MG63 (cell line): ENCODE results near the gene CCDC183. TPM values are rescaled to one million over a fixed set of nuclear protein-coding genes. Genes with fewer than 3 reads are reported as not detected.

Source experiments
- DNase-seq: peaks from one replicate; pipeline ENCODE4 v3.0.0-alpha.2; 2020
- H3K27me3 ChIP-seq: fragments of 250-450 bp; sonication (Bioruptor Pico); 2 replicates; pipeline ENCODE4 v1.5.1; 2020; ENCODE audit warnings: mild to moderate bottlenecking, moderate library complexity
- H3K36me3 ChIP-seq: fragments of 250-450 bp; sonication (Bioruptor Pico); 2 replicates; pipeline ENCODE4 v1.5.1; 2020; ENCODE audit warnings: mild to moderate bottlenecking, moderate library complexity
- H3K4me3 ChIP-seq: fragments of 250-450 bp; sonication (Bioruptor Pico); 2 replicates; pipeline ENCODE4 v1.5.1; 2020; ENCODE audit warnings: mild to moderate bottlenecking, moderate library complexity
- H3K9me3 ChIP-seq: fragments of 250-450 bp; sonication (Bioruptor Pico); 2 replicates; pipeline ENCODE4 v1.5.1; 2020; ENCODE audit warnings: mild to moderate bottlenecking, moderate library complexity
- total RNA-seq: library from RNA; depleted of rRNA; stranded (reverse); fragments of >200 nt; shearing (Covaris generic); gene quantifications from 2 replicates; pipeline ENCODE4 v1.2.3, GENCODE V29; 2014; ENCODE audit warnings: low replicate concordance; rRNA removed

The CCDC183 gene
- total RNA-seq, 1 experiment from 2014 or later: not detected

GRCh38 chr9:136854113-136854841, 58.1 kb downstream of the CCDC183 start:
- DNase-seq: no peak
- H3K36me3 ChIP-seq: peaks cover 18% of the 10 kb centered on the region
- no peaks in the 10 kb centered on the region for H3K9me3 ChIP-seq
- no peak overlapping the region for H3K4me3 ChIP-seq
- no peaks in the 10 kb centered on the region for H3K27me3 ChIP-seq

DNA sequence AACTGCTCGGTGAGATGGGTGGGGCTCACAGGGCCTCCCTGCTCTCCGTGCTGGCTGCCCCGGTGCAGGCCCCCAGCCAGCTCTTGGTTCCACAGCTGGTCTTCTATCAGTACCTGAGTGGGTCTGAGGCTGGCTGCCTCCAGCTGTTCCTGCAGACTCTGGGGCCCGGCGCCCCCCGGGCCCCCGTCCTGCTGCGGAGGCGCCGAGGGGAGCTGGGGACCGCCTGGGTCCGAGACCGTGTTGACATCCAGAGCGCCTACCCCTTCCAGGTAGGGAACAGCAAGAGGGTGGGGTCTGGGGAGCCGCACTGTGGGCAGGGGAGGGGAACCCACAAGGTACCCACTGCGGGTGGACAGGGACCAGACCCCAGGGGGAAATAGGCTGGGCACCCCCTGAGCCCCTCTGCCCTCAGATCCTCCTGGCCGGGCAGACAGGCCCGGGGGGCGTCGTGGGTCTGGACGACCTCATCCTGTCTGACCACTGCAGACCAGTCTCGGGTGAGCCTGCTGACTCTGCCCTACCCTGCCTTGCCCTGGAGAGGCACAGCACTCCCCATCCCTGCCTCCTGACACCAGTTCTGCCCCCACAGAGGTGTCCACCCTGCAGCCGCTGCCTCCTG, 58.8 kb downstream of the CCDC183 start:
- no peak for DNase-seq
- H3K4me3 ChIP-seq: no peak overlapping the region
- no peaks in the 10 kb centered on the region for H3K27me3 ChIP-seq
- no peaks in the 10 kb centered on the region for H3K9me3 ChIP-seq
- peaks cover 14% of the 10 kb centered on the region for H3K36me3 ChIP-seq

- H3K27me3 ChIP-seq: no peaks in the 10 kb centered on the region
- H3K36me3 ChIP-seq: peaks cover 10% of the 10 kb centered on the region
- no peak for DNase-seq
- no peaks in the 10 kb centered on the region for H3K9me3 ChIP-seq
- H3K4me3 ChIP-seq: no peak overlapping the region
These were observed 59.4 kb downstream of the CCDC183 start for GRCh38 chr9:136855461-136856078.

- peaks cover 9% of the 10 kb centered on the region for H3K36me3 ChIP-seq
- no peaks in the 10 kb centered on the region for H3K27me3 ChIP-seq
- no peak overlapping the region for H3K4me3 ChIP-seq
- DNase-seq: no peak
- no peaks in the 10 kb centered on the region for H3K9me3 ChIP-seq
These were observed 59.9 kb downstream of the CCDC183 start for GRCh38 chr9:136856079-136856476.

GRCh38 chr9:136856541-136857141, 60.5 kb downstream of the CCDC183 start:
- Histone ChIP-seq H3K9me3 (no peaks in the 10 kb centered on the region), H3K27me3 (no peaks in the 10 kb centered on the region), H3K4me3 (no peak overlapping the region), H3K36me3 (peaks cover 15% of the 10 kb centered on the region)
- DNase-seq: no peak

GRCh38 chr9:136857166-136857565, 61.0 kb downstream of the CCDC183 start:
- Histone ChIP-seq H3K9me3 (no peaks in the 10 kb centered on the region), H3K36me3 (peaks cover 20% of the 10 kb centered on the region), H3K4me3 (no peak overlapping the region), H3K27me3 (no peaks in the 10 kb centered on the region)
- DNase-seq: no peak

Other genes with a start within 250 kb of the CCDC183 start
- 24.5 and 25.9 TPM in 2 replicates for gene EGFL7, start 133.4 kb upstream of the CCDC183 start, total RNA-seq
- 58.8 and 116 TPM in 2 replicates for gene AGPAT2, start 108.9 kb upstream of the CCDC183 start, total RNA-seq
- 11.5 and 13.3 TPM in 2 replicates for gene DIPK1B, start 83.8 kb upstream of the CCDC183 start, total RNA-seq
- gene LCN10, start 53.4 kb upstream of the CCDC183 start, total RNA-seq: not detected in 2 replicates
- gene LCN6, start 47.8 kb upstream of the CCDC183 start, total RNA-seq: not detected in 2 replicates
- not detected in 2 replicates for gene LCN8, start 38.1 kb upstream of the CCDC183 start, total RNA-seq
- not detected in 2 replicates for gene LCN15, start 31.8 kb upstream of the CCDC183 start, total RNA-seq
- gene TMEM141, start 5.0 kb upstream of the CCDC183 start, total RNA-seq: 53.9 and 57.5 TPM in 2 replicates
- 67.4 and 101 TPM in 2 replicates for gene RABL6, start 11.6 kb downstream of the CCDC183 start, total RNA-seq
- gene AJM1, start 46.1 kb downstream of the CCDC183 start, total RNA-seq: 0.82 TPM in 1 of 2 replicates, not detected in the other
- 47.1 and 74.1 TPM in 2 replicates for gene PHPT1, start 53.1 kb downstream of the CCDC183 start, total RNA-seq
- gene MAMDC4, start 56.0 kb downstream of the CCDC183 start, total RNA-seq: 0.44 and 0.63 TPM in 2 replicates
- gene EDF1, start 70.0 kb downstream of the CCDC183 start, total RNA-seq: 402 and 494 TPM in 2 replicates
- 27.6 and 46.5 TPM in 2 replicates for gene TRAF2, start 90.2 kb downstream of the CCDC183 start, total RNA-seq
- gene FBXW5, start 148.4 kb downstream of the CCDC183 start, total RNA-seq: 66.3 and 88.3 TPM in 2 replicates
- not detected in 2 replicates for gene C8G, start 148.9 kb downstream of the CCDC183 start, total RNA-seq
- gene LCN12, start 155.9 kb downstream of the CCDC183 start, total RNA-seq: not detected in 2 replicates
- gene PTGDS, start 181.2 kb downstream of the CCDC183 start, total RNA-seq: not detected in 2 replicates
- gene LCNL1, start 186.7 kb downstream of the CCDC183 start, total RNA-seq: not detected in 2 replicates
- 27.5 and 63.0 TPM in 2 replicates for gene PAXX, start 196.1 kb downstream of the CCDC183 start, total RNA-seq
- gene CLIC3, start 200.2 kb downstream of the CCDC183 start, total RNA-seq: not detected in 2 replicates
- 10.9 and 11.7 TPM in 2 replicates for gene ABCA2, start 231.9 kb downstream of the CCDC183 start, total RNA-seq
- not detected in 2 replicates for gene FUT7, start 235.8 kb downstream of the CCDC183 start, total RNA-seq
- gene NPDC1, start 249.8 kb downstream of the CCDC183 start, total RNA-seq: 86.9 and 253 TPM in 2 replicates